HEK293T (cell line): ENCODE results near the gene NOTCH1.

Experiments
- CTCF ChIA-PET: fragments of 350-600 bp; formaldehyde crosslinking; extraction: SDS; loops from one replicate; lab custom pipeline; 2021; ENCODE audit warnings: antibody characterized with exemption, inconsistent platforms; lab: Yijun Ruan, JAX
- POLR2A ChIA-PET: fragments of 350-600 bp; formaldehyde crosslinking; extraction: SDS; loops from one replicate; lab custom pipeline; 2020; ENCODE audit warnings: antibody characterized with exemption, inconsistent platforms; lab: Yijun Ruan, JAX
- DNase-seq: peaks from one replicate; pipeline ENCODE4 v3.0.0; 2012; ENCODE audit warnings: mixed read lengths; ENCODE audit errors: extremely low spot score
- ARNT ChIP-seq: fragments of 450-650 bp; IDR thresholded peaks from 2 replicates; pipeline ENCODE4 v1.6.1; 2017; ENCODE audit warnings: mild to moderate bottlenecking
- BHLHE40 ChIP-seq: fragments of 450-650 bp; IDR thresholded peaks from 2 replicates; pipeline ENCODE4 v1.6.1; 2016; ENCODE audit warnings: mild to moderate bottlenecking, moderate library complexity, borderline replicate concordance
- CTBP1 ChIP-seq: fragments of 450-650 bp; IDR thresholded peaks from 2 replicates; pipeline ENCODE4 v1.6.1; 2016; ENCODE audit warnings: borderline replicate concordance
- ELF4 ChIP-seq: fragments of 450-650 bp; IDR thresholded peaks from 2 replicates; pipeline ENCODE4 v1.6.1; 2017; ENCODE audit warnings: antibody characterized with exemption
- FOXA1 ChIP-seq: fragments of 450-650 bp; IDR thresholded peaks from 2 replicates; pipeline ENCODE4 v1.6.1; 2016; ENCODE audit warnings: mild to moderate bottlenecking
- FOXK2 ChIP-seq: fragments of 450-650 bp; IDR thresholded peaks from 2 replicates; pipeline ENCODE4 v1.6.1; 2016; ENCODE audit warnings: mild to moderate bottlenecking
- FOXM1 ChIP-seq: fragments of 450-650 bp; IDR thresholded peaks from 2 replicates; pipeline ENCODE4 v1.6.1; 2017; ENCODE audit warnings: mild to moderate bottlenecking, borderline replicate concordance
- HDGF ChIP-seq: fragments of 450-650 bp; IDR thresholded peaks from 2 replicates; pipeline ENCODE4 v1.6.1; 2017; ENCODE audit warnings: antibody characterized with exemption, borderline replicate concordance
- L3MBTL2 ChIP-seq: fragments of 450-650 bp; conservative IDR thresholded peaks from 2 replicates; pipeline ENCODE4 v1.6.1; 2016; ENCODE audit warnings: mild to moderate bottlenecking
- LEF1 ChIP-seq: fragments of 450-650 bp; IDR thresholded peaks from 2 replicates; pipeline ENCODE4 v1.6.1; 2017; ENCODE audit warnings: mild to moderate bottlenecking, borderline replicate concordance
- NFRKB ChIP-seq: fragments of 450-650 bp; IDR thresholded peaks from 2 replicates; pipeline ENCODE4 v1.6.1; 2016; ENCODE audit warnings: mild to moderate bottlenecking, moderate library complexity
- PKNOX1 ChIP-seq: fragments of 450-650 bp; IDR thresholded peaks from 2 replicates; pipeline ENCODE4 v1.6.1; 2016
- SP1 ChIP-seq: fragments of 450-650 bp; IDR thresholded peaks from 2 replicates; pipeline ENCODE4 v1.6.1; 2017
- SUZ12 ChIP-seq: fragments of 450-650 bp; IDR thresholded peaks from 2 replicates; pipeline ENCODE4 v1.6.1; 2016; ENCODE audit warnings: mild to moderate bottlenecking
- TARDBP ChIP-seq: fragments of 450-650 bp; IDR thresholded peaks from 2 replicates; pipeline ENCODE4 v1.6.1; 2016
- ZNF384 ChIP-seq: fragments of 450-650 bp; IDR thresholded peaks from 2 replicates; pipeline ENCODE4 v1.6.1; 2016

The NOTCH1 gene

GRCh38 chr9:136499071-136499934, 46.5 kb downstream of the NOTCH1 start:
- CTCF ChIA-PET: no interaction called here
- POLR2A ChIA-PET: no interaction called here
- DNase-seq: no peak
- no peak for TF ChIP-seq LEF1
- TF ChIP-seq CTBP1: no peak
- TF ChIP-seq FOXA1: no peak
- TF ChIP-seq NFRKB: no peak
- no peak for TF ChIP-seq ELF4
- TF ChIP-seq FOXM1: no peak
- no peak for TF ChIP-seq FOXK2
- no peak for TF ChIP-seq BHLHE40
- TF ChIP-seq PKNOX1: no peak
- no peak for TF ChIP-seq SP1
- no peak for TF ChIP-seq L3MBTL2
- TF ChIP-seq HDGF: no peak
- TF ChIP-seq SUZ12: no peak
- no peak for TF ChIP-seq ARNT
- no peak for TF ChIP-seq ZNF384
- no peak for TF ChIP-seq TARDBP

- TF ChIP-seq CTBP1 (no peak), ELF4 (no peak), ZNF384 (no peak), FOXK2 (no peak), LEF1 (no peak), BHLHE40 (no peak)
- ChIA-PET POLR2A (no interaction called here), CTCF (interaction anchor here (0.5 kb wide), 1 partner anchor 9 kb away, joined by 3 read pairs; no protein-coding TSS in a partner anchor)
- DNase-seq: no peak
These were observed 47.7 kb downstream of the NOTCH1 start for GRCh38 chr9:136497916-136498695.

GRCh38 chr9:136496801-136497620, 48.8 kb downstream of the NOTCH1 start:
- POLR2A ChIA-PET: no interaction called here
- no peak for DNase-seq
- TF ChIP-seq BHLHE40 (no peak), PKNOX1 (no peak), TARDBP (no peak), FOXA1 (no peak)
- CTCF ChIA-PET: interaction anchor here (0.5 kb wide), 1 partner anchor 8 kb away, joined by 3 read pairs; no protein-coding TSS in a partner anchor

- CTCF ChIA-PET: no interaction called here
- DNase-seq: no peak
- POLR2A ChIA-PET: no interaction called here
- TF ChIP-seq ARNT (no peak), CTBP1 (no peak), LEF1 (no peak), TARDBP (no peak), ZNF384 (no peak), L3MBTL2 (no peak), FOXM1 (no peak), SUZ12 (no peak), SP1 (no peak), HDGF (no peak), BHLHE40 (no peak), FOXA1 (no peak), ELF4 (no peak), FOXK2 (no peak), PKNOX1 (no peak), NFRKB (no peak)
These were observed 49.7 kb downstream of the NOTCH1 start for GRCh38 chr9:136496181-136496580.

GRCh38 chr9:136495238-136495800, 50.5 kb downstream of the NOTCH1 start:
- DNase-seq: no peak
- CTCF ChIA-PET: no interaction called here
- POLR2A ChIA-PET: no interaction called here
- TF ChIP-seq CTBP1: no peak
- no peak for TF ChIP-seq ARNT
- TF ChIP-seq LEF1: no peak
- no peak for TF ChIP-seq NFRKB
- TF ChIP-seq FOXA1: no peak
- no peak for TF ChIP-seq HDGF
- no peak for TF ChIP-seq ZNF384
